ENCODE results near the gene PIBF1. TPM values are rescaled to one million over a fixed set of nuclear protein-coding genes. Genes with fewer than 3 reads are reported as not detected.
"Not testable (repeated sequence)": the region's sequence is repeated elsewhere in the genome, so short reads cannot be mapped to it uniquely, and the experiment has no call there.

The PIBF1 gene
- total RNA-seq, 4 donors from 2014 or later: 21.0 to 159 (median 36.4) TPM

- Histone ChIP-seq H3K36me3 (peaks cover 0 to 10% (median 0%) of the 10 kb centered on the region in 3 donors), H3K4me1 (no peaks in the 10 kb centered on the region), H3K27me3 (no peaks in the 10 kb centered on the region), H3K27ac (no peak overlapping the region), H3K4me3 (no peak overlapping the region), H3K9me3 (no peaks in the 10 kb centered on the region)
- no peak for DNase-seq
- TF ChIP-seq POLR2A (IDR thresholded peaks at IDR 0.05) (no peak), CTCF (IDR thresholded peaks at IDR 0.05) (no peak)
Measured at GRCh38 chr13:72896869-72897268, 114.9 kb downstream of the PIBF1 start.

DNA sequence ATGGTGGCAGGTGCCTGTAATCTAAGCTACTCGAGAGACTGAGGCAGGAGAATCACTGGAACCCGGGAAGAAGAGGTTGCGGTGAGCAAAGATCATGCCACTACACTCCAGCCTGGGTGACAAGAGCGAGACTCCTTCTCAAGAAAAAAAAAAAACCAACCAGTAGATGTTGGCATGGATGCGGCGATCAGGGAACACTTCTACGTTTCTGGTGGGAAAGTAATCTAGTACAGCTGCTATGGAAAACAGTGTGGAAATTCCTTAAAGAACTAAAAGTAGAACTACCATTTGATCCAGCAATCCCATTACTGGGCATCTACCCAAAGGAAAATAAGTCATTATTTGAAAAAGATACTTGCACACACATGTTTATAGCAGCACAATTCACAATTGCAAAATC is 119.6 kb downstream of the PIBF1 start:
- not testable (repeated sequence) for H3K4me3 ChIP-seq, H3K4me1 ChIP-seq, H3K9me3 ChIP-seq, H3K36me3 ChIP-seq, H3K27me3 ChIP-seq, H3K27ac ChIP-seq, DNase-seq

DNA sequence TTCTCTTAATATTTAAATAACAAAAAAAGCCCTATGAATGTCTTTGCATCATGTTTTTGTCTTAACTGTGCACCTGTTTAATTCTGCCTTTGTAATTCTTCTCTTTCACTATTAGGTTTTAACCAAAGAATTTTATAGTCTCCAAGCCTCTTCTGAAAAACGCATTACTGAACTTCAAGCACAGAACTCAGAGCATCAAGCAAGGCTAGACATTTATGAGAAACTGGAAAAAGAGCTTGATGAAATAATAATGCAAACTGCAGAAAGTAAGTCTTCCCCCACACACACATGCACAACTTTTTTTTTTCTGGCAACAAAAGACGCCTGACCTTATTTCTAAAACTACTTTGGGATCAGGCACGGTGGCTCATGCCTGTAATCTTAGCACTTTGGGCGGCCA is 126.5 kb downstream of the PIBF1 start:
- no peak for DNase-seq

GRCh38 chr13:72911981-72912380 is 130.0 kb downstream of the PIBF1 start:
- Histone ChIP-seq H3K4me3 (no peak overlapping the region), H3K36me3 (peaks cover 0 to 11% (median 0%) of the 10 kb centered on the region in 3 donors), H3K9me3 (no peaks in the 10 kb centered on the region), H3K4me1 (no peaks in the 10 kb centered on the region), H3K27me3 (no peaks in the 10 kb centered on the region), H3K27ac (no peak overlapping the region)
- no peak for TF ChIP-seq CTCF (IDR thresholded peaks at IDR 0.05)
- TF ChIP-seq POLR2A (IDR thresholded peaks at IDR 0.05): no peak
- no peak for DNase-seq

More for the DNA sequence above, 126.5 kb downstream of the PIBF1 start:
- Histone ChIP-seq H3K4me1 (no peaks in the 10 kb centered on the region), H3K4me3 (no peak overlapping the region), H3K36me3 (peaks cover 0 to 11% (median 0%) of the 10 kb centered on the region in 3 donors), H3K27me3 (no peaks in the 10 kb centered on the region), H3K27ac (no peak overlapping the region), H3K9me3 (no peaks in the 10 kb centered on the region)
- TF ChIP-seq POLR2A (IDR thresholded peaks at IDR 0.05) (no peak), CTCF (IDR thresholded peaks at IDR 0.05) (no peak)

GRCh38 chr13:72920097-72920496 is 138.2 kb downstream of the PIBF1 start:
- Histone ChIP-seq H3K27me3 (no peaks in the 10 kb centered on the region), H3K27ac (no peak overlapping the region), H3K36me3 (no peaks in the 10 kb centered on the region), H3K4me1 (no peaks in the 10 kb centered on the region), H3K4me3 (no peak overlapping the region), H3K9me3 (no peaks in the 10 kb centered on the region)
- no peak for DNase-seq
- TF ChIP-seq POLR2A (IDR thresholded peaks at IDR 0.05) (no peak), CTCF (IDR thresholded peaks at IDR 0.05) (no peak)

GRCh38 chr13:72931311-72931710 is 149.4 kb downstream of the PIBF1 start:
- Histone ChIP-seq H3K4me3 (no peak overlapping the region), H3K36me3 (peaks cover 0 to 25% (median 0%) of the 10 kb centered on the region in 3 donors), H3K27me3 (no peaks in the 10 kb centered on the region), H3K27ac (no peak overlapping the region), H3K9me3 (no peaks in the 10 kb centered on the region), H3K4me1 (no peaks in the 10 kb centered on the region)
- TF ChIP-seq POLR2A (IDR thresholded peaks at IDR 0.05) (no peak), CTCF (IDR thresholded peaks at IDR 0.05) (no peak)
- no peak for DNase-seq
